ENCODE results near the gene REXO1. TPM values are rescaled to one million over a fixed set of nuclear protein-coding genes. Genes with fewer than 3 reads are reported as not detected.

The REXO1 gene
- polyA plus RNA-seq, 1 experiment, result 11.0 TPM

DNA sequence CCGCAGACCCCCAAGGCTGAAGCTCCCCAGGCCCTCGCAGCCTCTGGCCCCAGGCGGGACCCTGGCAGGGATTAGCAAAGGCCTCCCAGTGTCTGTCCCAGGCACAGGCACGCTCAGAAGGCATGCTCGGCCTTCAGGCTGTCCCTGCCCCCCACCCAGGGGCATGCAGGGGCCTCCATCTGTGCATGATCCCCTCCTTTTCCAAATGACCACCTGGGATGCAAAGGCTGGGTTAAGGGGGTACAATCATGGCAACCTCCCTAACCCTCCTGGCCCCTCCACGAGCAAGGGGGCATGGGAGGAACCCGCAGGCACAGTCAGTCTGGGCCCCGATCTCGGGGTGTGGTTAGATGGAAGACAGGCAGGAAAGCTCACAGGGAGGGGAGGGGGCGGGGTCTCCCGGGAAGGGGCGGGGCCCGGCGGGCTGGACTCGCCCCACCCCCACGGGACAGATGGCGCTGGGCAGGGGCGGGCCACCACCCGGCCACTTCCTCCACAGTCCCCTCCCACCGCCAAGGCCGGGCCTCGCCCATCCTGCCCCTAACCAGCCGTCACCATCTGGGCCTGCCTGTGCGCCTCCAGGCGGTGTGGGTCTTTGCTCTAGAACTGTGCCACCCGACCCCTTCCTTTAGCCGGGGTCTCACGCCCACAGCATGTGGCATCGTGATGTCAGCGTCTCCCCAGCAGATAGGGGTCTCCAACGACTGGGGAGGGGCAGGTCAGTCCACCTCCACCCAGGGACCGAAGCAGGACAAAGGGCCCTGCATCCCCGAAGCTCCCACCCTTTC, 7.0 kb upstream of the REXO1 start:
- ChIA-PET POLR2A (no interaction called here), CTCF (interaction anchor here (1.5 to 3.9 kb wide), 4 partner anchors 9 to 29 kb away, joined by 3 to 24 read pairs (median 7); no protein-coding TSS in a partner anchor)
- Histone ChIP-seq H3K36me3 (ENCODE audit: control insufficient read depth, insufficient read depth, low read length) (peaks cover 3% of the 10 kb centered on the region), H3K4me3 (ENCODE audit: low read depth, low read length) (peak overlapping the region; percentile 48), H3K27me3 (ENCODE audit: control insufficient read depth, insufficient read depth, low read length) (no peaks in the 10 kb centered on the region)
- TF ChIP-seq, protein P1, sequence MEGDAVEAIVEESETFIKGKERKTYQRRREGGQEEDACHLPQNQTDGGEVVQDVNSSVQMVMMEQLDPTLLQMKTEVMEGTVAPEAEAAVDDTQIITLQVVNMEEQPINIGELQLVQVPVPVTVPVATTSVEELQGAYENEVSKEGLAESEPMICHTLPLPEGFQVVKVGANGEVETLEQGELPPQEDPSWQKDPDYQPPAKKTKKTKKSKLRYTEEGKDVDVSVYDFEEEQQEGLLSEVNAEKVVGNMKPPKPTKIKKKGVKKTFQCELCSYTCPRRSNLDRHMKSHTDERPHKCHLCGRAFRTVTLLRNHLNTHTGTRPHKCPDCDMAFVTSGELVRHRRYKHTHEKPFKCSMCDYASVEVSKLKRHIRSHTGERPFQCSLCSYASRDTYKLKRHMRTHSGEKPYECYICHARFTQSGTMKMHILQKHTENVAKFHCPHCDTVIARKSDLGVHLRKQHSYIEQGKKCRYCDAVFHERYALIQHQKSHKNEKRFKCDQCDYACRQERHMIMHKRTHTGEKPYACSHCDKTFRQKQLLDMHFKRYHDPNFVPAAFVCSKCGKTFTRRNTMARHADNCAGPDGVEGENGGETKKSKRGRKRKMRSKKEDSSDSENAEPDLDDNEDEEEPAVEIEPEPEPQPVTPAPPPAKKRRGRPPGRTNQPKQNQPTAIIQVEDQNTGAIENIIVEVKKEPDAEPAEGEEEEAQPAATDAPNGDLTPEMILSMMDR (IDR thresholded peaks at IDR 0.05; ENCODE audit: insufficient read depth, low read depth, low read length), result 0 out of 2 replicates have a peak, but pooled peaks have one; percentile 8
- DNase-seq (ENCODE audit: low read depth), result peak; percentile 57

DNA sequence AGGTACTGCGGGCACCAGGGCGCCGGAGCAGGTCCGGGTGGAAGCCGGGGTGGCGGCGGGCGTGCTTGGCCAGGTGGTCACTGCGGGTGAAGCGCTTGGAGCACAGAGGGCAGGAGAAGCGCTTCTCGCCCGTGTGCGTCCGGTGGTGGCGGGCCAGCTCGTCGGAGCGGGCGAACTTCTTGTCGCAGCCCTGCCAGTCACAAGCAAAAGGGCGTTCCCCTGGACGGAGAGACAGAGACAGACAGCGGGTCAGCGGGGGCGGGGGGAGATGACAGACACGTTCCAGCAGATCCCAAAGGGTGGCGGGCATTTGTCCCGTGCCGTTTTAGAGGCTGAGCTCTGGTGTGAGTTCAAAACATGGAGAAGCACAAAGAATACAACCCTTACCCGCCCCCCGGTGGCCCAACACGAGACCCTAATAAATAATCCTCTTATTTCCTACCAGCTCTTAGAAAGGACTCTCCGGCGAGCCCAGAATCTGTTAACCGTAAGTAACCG, 6.3 kb upstream of the REXO1 start:
- CTCF ChIA-PET, result interaction anchor here (1.5 to 3.9 kb wide), 4 partner anchors 8 to 28 kb away, joined by 3 to 24 read pairs (median 7); no protein-coding TSS in a partner anchor
- TF ChIP-seq, protein P1 (IDR thresholded peaks at IDR 0.05; ENCODE audit: insufficient read depth, low read depth, low read length), result no peak
- DNase-seq (ENCODE audit: low read depth), result no peak
- POLR2A ChIA-PET, result no interaction called here
- Histone ChIP-seq H3K4me3 (ENCODE audit: low read depth, low read length) (no peak overlapping the region), H3K27me3 (ENCODE audit: control insufficient read depth, insufficient read depth, low read length) (no peaks in the 10 kb centered on the region), H3K36me3 (ENCODE audit: control insufficient read depth, insufficient read depth, low read length) (peaks cover 3% of the 10 kb centered on the region)

- TF ChIP-seq, protein P1 (IDR thresholded peaks at IDR 0.05; ENCODE audit: insufficient read depth, low read depth, low read length), result no peak
- H3K36me3 ChIP-seq (ENCODE audit: control insufficient read depth, insufficient read depth, low read length), result peaks cover 3% of the 10 kb centered on the region
- CTCF ChIA-PET, result interaction anchor here (0.5 to 2.0 kb wide), 4 partner anchors 8 to 35 kb away, joined by 3 to 7 read pairs (median 5); no protein-coding TSS in a partner anchor
- POLR2A ChIA-PET, result no interaction called here
- no peaks in the 10 kb centered on the region for H3K27me3 ChIP-seq (ENCODE audit: control insufficient read depth, insufficient read depth, low read length)
- no peak for DNase-seq (ENCODE audit: low read depth)
- no peak overlapping the region for H3K4me3 ChIP-seq (ENCODE audit: low read depth, low read length)
Measured at GRCh38 chr19:1854039-1854541, 5.8 kb upstream of the REXO1 start.

DNA sequence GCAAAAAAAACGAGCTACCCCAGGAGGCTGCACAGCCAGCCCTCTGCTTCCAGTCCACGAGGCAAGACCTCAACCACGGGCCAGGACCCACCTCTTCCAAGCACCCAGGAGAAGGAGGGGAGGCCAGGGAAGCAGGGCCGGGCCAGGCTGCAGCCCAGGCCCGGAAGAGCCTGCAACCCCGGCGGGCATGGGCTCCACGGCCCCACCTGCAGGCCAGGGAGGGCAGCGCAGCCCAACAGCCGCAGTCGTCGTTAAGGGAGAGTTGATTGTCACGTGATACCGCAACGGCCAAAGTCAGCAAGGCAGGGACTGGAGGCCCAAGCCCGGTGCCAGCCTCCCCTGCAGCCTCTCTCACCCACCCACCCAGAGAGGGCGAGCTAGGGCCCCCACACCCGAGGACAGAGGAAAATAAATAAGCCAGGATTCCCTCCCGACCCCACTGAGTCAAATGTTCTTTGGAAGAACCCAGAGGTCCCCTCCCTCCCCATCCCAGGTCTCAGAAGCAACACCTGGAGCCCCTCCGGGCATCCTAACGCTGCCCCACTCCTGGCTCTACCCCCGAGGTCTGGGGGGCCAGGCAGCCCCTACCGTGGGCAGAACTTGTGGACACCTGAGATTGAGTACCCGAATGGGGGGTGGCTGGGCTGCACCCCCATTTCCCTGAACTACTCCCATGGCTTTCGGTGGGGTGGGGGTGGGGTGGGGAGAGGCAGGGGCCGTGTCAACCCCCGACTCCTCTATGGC, 5.2 kb upstream of the REXO1 start:
- CTCF ChIA-PET, result interaction anchor here (0.5 to 2.1 kb wide), 5 partner anchors 13 to 34 kb away, joined by 3 to 11 read pairs (median 4); no protein-coding TSS in a partner anchor
- POLR2A ChIA-PET, result interaction anchor here (0.6 kb wide), 1 partner anchor 585 kb away, joined by 3 read pairs; the partner anchor contains the start of gene CIRBP
- DNase-seq (ENCODE audit: low read depth), result no peak
- TF ChIP-seq, protein P1 (IDR thresholded peaks at IDR 0.05; ENCODE audit: insufficient read depth, low read depth, low read length), result peak; percentile 94
- no peaks in the 10 kb centered on the region for H3K27me3 ChIP-seq (ENCODE audit: control insufficient read depth, insufficient read depth, low read length)
- no peak overlapping the region for H3K4me3 ChIP-seq (ENCODE audit: low read depth, low read length)
- peaks cover 3% of the 10 kb centered on the region for H3K36me3 ChIP-seq (ENCODE audit: control insufficient read depth, insufficient read depth, low read length)

Measured in BJ (cell line).